WTC11 (cell line): Measurements from ENCODE around the gene GATAD2A. TPM values are rescaled to one million over a fixed set of nuclear protein-coding genes. Genes with fewer than 3 reads are reported as not detected.

Experiments used
- ATAC-seq: fragments of 200-7000 bp; cut with Tn5 transposase; 2 replicates; pipeline ENCODE4 v1.10.0; 2021; ENCODE audit warnings: mild to moderate bottlenecking, moderate library complexity
- CTCF ChIA-PET: fragments of 300-600 bp; sonication (Branson Sonifier 250); formaldehyde crosslinking; loops from one replicate; lab custom pipeline; 2021; ENCODE audit warnings: antibody characterized with exemption; lab: Charles Lee
- POLR2A ChIA-PET: fragments of 350-600 bp; sonication (Branson Sonifier 250); formaldehyde crosslinking; loops from one replicate; lab custom pipeline; 2021; ENCODE audit warnings: antibody characterized with exemption; lab: Charles Lee
- DNase-seq: peaks from one replicate; pipeline ENCODE4 v3.0.0; 2021; ENCODE audit warnings: low spot score
- H3K27ac Mint-ChIP-seq: 2 replicates; pipeline ENCODE4 v1.8.0; 2021; ENCODE audit warnings: mixed read lengths
- H3K27me3 Mint-ChIP-seq: 2 replicates; pipeline ENCODE4 v1.8.0; 2021; ENCODE audit warnings: low read depth, mild to moderate bottlenecking, moderate library complexity, mixed read lengths
- H3K36me3 Mint-ChIP-seq: 2 replicates; pipeline ENCODE4 v1.8.0; 2021; ENCODE audit warnings: mixed read lengths
- H3K4me1 Mint-ChIP-seq: 2 replicates; pipeline ENCODE4 v1.8.0; 2022; ENCODE audit warnings: mixed read lengths
- H3K4me3 Mint-ChIP-seq: 2 replicates; pipeline ENCODE4 v1.8.0; 2021; ENCODE audit warnings: mild to moderate bottlenecking, moderate library complexity, mixed read lengths
- H3K9me3 Mint-ChIP-seq: 2 replicates; pipeline ENCODE4 v1.8.0; 2021; ENCODE audit warnings: mixed read lengths
- CREB1 ChIP-seq: sonication (generic); formaldehyde crosslinking; IDR thresholded peaks from 2 replicates; pipeline ENCODE4 v1.8.0; 2023; ENCODE audit warnings: mild to moderate bottlenecking, missing genetic modification reagents
- CTCF ChIP-seq: fragments of 200-600 bp; IDR thresholded peaks from 2 replicates; pipeline ENCODE4 v1.8.0; 2022; ENCODE audit warnings: antibody characterized with exemption
- ETV6 ChIP-seq: sonication (generic); formaldehyde crosslinking; IDR thresholded peaks from 2 replicates; pipeline ENCODE4 v1.8.1; 2022; ENCODE audit warnings: mild to moderate bottlenecking, missing genetic modification reagents
- GTF2I ChIP-seq: fragments of 250-450 bp; sonication (Bioruptor Pico); conservative IDR thresholded peaks from 2 replicates; pipeline ENCODE4 v1.4.0; 2021; ENCODE audit warnings: mild to moderate bottlenecking
- HMGXB4 ChIP-seq: sonication (generic); formaldehyde crosslinking; IDR thresholded peaks from 2 replicates; pipeline ENCODE4 v1.8.1; 2023; ENCODE audit warnings: mild to moderate bottlenecking, moderate library complexity, missing genetic modification reagents
- JAZF1 ChIP-seq: fragments of 250-450 bp; sonication (Bioruptor Pico); IDR thresholded peaks from 2 replicates; pipeline ENCODE4 v1.9.0; 2021; ENCODE audit warnings: moderate library complexity, mild to moderate bottlenecking, inconsistent platforms
- NFATC4 ChIP-seq: fragments of 250-450 bp; sonication (Bioruptor Pico); IDR thresholded peaks from 2 replicates; pipeline ENCODE4 v1.9.0; 2021; ENCODE audit warnings: mild to moderate bottlenecking
- NR1H2 ChIP-seq: sonication (generic); formaldehyde crosslinking; IDR thresholded peaks from 2 replicates; pipeline ENCODE4 v1.9.0; 2021; ENCODE audit warnings: mild to moderate bottlenecking, moderate library complexity, missing genetic modification reagents
- PRDM15 ChIP-seq: sonication (generic); formaldehyde crosslinking; IDR thresholded peaks from 2 replicates; pipeline ENCODE4 v1.8.0; 2022; ENCODE audit warnings: missing genetic modification reagents
- SMAD4 ChIP-seq: sonication (generic); formaldehyde crosslinking; IDR thresholded peaks from 2 replicates; pipeline ENCODE4 v1.8.0; 2022; ENCODE audit warnings: mild to moderate bottlenecking, missing genetic modification reagents
- SP1 ChIP-seq: sonication (generic); formaldehyde crosslinking; conservative IDR thresholded peaks from 2 replicates; pipeline ENCODE4 v1.8.1; 2022; ENCODE audit warnings: missing genetic modification reagents
- TCF7 ChIP-seq: sonication (generic); formaldehyde crosslinking; IDR thresholded peaks from 2 replicates; pipeline ENCODE4 v1.8.0; 2022; ENCODE audit warnings: mild to moderate bottlenecking, low read depth, missing genetic modification reagents, moderate library complexity
- TEAD1 ChIP-seq: sonication (generic); formaldehyde crosslinking; IDR thresholded peaks from 2 replicates; pipeline ENCODE4 v1.8.0; 2022; ENCODE audit warnings: mild to moderate bottlenecking, missing genetic modification reagents
- ZNF219 ChIP-seq: sonication (generic); formaldehyde crosslinking; IDR thresholded peaks from 2 replicates; pipeline ENCODE4 v1.8.0; 2023; ENCODE audit warnings: missing genetic modification reagents, mild to moderate bottlenecking, borderline replicate concordance
- ZNF263 ChIP-seq: sonication (generic); formaldehyde crosslinking; IDR thresholded peaks from 2 replicates; pipeline ENCODE4 v1.8.1; 2022; ENCODE audit warnings: low read depth, mild to moderate bottlenecking, moderate library complexity, missing genetic modification reagents
- ZNF396 ChIP-seq: fragments of 250-450 bp; sonication (Bioruptor Pico); IDR thresholded peaks from 2 replicates; pipeline ENCODE4 v1.8.0; 2021; ENCODE audit warnings: mild to moderate bottlenecking, moderate library complexity, borderline replicate concordance
- ZNF671 ChIP-seq: fragments of 250-450 bp; sonication (Bioruptor Pico); IDR thresholded peaks from 2 replicates; pipeline ENCODE4 v1.8.0; 2021; ENCODE audit warnings: mild to moderate bottlenecking
- total RNA-seq: library from RNA; stranded (reverse); gene quantifications from 3 replicates; pipeline ENCODE4 v1.2.3, GENCODE V29; 2021
- TF ChIP-seq, protein P1 (sequence below): fragments of 250-450 bp; sonication (Bioruptor Pico); IDR thresholded peaks from 2 replicates; pipeline ENCODE4 v1.9.0; 2021; ENCODE audit warnings: mild to moderate bottlenecking
- TF ChIP-seq, protein P2 (sequence below): fragments of 250-450 bp; sonication (Bioruptor Pico); conservative IDR thresholded peaks from 2 replicates; pipeline ENCODE4 v1.9.0; 2021; ENCODE audit warnings: mild to moderate bottlenecking

Gene GATAD2A
- total RNA-seq, 1 experiment from 2014 or later, result 209 TPM

DNA sequence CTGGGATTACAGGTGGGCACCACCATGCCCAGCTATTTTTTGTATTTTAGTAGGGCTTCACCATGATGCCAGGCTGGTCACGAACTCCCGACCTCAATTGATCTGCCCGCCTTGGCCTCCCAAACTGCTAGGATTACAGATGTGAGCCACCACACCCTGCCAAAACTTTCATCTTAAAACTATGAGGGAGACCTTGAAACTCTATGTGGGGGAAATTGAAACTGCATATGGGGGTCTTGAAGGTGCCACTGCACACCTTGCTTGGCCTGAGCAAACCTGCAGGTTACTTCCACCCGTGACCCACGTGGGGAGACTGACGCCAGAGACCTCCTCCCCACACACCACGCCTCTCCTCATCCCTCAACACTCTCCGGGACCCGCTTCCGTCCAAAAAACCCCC lies 148.2 kb downstream of the GATAD2A start (continued):
- TF ChIP-seq PRDM15, result no peak
- TF ChIP-seq HMGXB4 (CRISPR knock-in tag), result no peak

- peak; percentile 86 for ATAC-seq
- Mint-ChIP-seq H3K4me1 (0 out of 2 replicates have a peak, but pooled peaks cover 4% of the 10 kb centered on the region), H3K27me3 (no peaks in the 10 kb centered on the region), H3K36me3 (no peaks in the 10 kb centered on the region), H3K4me3 (no peak overlapping the region), H3K27ac (no peak overlapping the region), H3K9me3 (no peaks in the 10 kb centered on the region)
- ChIA-PET POLR2A (interaction anchor here (0.6 to 1.1 kb wide), 4 partner anchors 22 to 396 kb away, joined by 3 to 6 read pairs (median 4); partner anchors contain the start of gene GMIP), CTCF (interaction anchor here (0.6 to 9.9 kb wide), 59 partner anchors 8 to 405 kb away, joined by 3 to 408 read pairs (median 5); partner anchors contain the start of genes CILP2, GATAD2A, GMIP and LPAR2)
- DNase-seq, result peak; percentile 84
- TF ChIP-seq CTCF, result peak; percentile 86
- 0 out of 2 replicates have a peak, but pooled peaks have one; percentile 26 for TF ChIP-seq SP1 (CRISPR knock-in tag)
- no peak for TF ChIP-seq NR1H2 (CRISPR knock-in tag)
- TF ChIP-seq GTF2I (CRISPR knock-in tag), result 0 out of 2 replicates have a peak, but pooled peaks have one; percentile 34
- TF ChIP-seq TEAD1, result 0 out of 2 replicates have a peak, but pooled peaks have one; percentile 26
- TF ChIP-seq ZNF263 (CRISPR knock-in tag), result no peak
- no peak for TF ChIP-seq ZNF219 (CRISPR knock-in tag)
- TF ChIP-seq NFATC4 (CRISPR knock-in tag), result no peak
- TF ChIP-seq TCF7 (CRISPR knock-in tag), result no peak
- TF ChIP-seq HMGXB4 (CRISPR knock-in tag), result 0 out of 2 replicates have a peak, but pooled peaks have one; percentile 21
Measured at GRCh38 chr19:19554074-19555023, 148.9 kb downstream of the GATAD2A start.

DNA sequence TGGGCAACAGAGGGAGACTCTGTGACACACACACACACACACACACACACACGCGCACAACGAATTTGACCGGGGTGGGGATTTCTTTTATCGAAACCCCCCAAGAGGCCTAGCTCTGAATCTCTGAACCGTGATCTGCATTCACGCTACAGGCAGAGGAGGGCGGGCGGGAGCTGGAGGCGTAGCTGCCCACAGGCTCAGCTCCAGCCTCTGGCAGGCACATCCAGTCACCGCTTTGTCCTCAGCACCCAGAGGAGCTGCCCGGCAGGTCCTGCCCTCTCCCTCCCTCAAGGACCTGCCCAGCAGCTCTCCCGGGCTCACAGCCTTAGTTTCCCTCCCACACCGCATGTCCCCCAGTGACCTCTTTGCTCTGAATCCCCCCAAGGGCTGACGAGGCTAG lies 152.6 kb downstream of the GATAD2A start:
- H3K27ac Mint-ChIP-seq, result no peak overlapping the region
- H3K4me1 Mint-ChIP-seq, result peaks cover 10% of the 10 kb centered on the region
- ChIA-PET CTCF (interaction anchor here (2.9 to 9.9 kb wide), 2 partner anchors 24 to 86 kb away, joined by 17 to 408 read pairs; partner anchors contain the start of genes CILP2, GMIP and YJEFN3), POLR2A (no interaction called here)
- no peak for ATAC-seq
- DNase-seq, result no peak
- H3K36me3 Mint-ChIP-seq, result no peaks in the 10 kb centered on the region
- H3K9me3 Mint-ChIP-seq, result no peaks in the 10 kb centered on the region
- no peak overlapping the region for H3K4me3 Mint-ChIP-seq
- H3K27me3 Mint-ChIP-seq, result no peaks in the 10 kb centered on the region
- TF ChIP-seq, protein P1, sequence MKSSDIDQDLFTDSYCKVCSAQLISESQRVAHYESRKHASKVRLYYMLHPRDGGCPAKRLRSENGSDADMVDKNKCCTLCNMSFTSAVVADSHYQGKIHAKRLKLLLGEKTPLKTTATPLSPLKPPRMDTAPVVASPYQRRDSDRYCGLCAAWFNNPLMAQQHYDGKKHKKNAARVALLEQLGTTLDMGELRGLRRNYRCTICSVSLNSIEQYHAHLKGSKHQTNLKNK (CRISPR knock-in tag), result no peak
- TF ChIP-seq CREB1 (CRISPR knock-in tag) (no peak), GTF2I (CRISPR knock-in tag) (no peak), TCF7 (CRISPR knock-in tag) (no peak), ETV6 (CRISPR knock-in tag) (no peak), ZNF671 (CRISPR knock-in tag) (no peak), ZNF396 (CRISPR knock-in tag) (no peak), JAZF1 (CRISPR knock-in tag) (no peak), SMAD4 (CRISPR knock-in tag) (no peak)
- TF ChIP-seq, protein P2, sequence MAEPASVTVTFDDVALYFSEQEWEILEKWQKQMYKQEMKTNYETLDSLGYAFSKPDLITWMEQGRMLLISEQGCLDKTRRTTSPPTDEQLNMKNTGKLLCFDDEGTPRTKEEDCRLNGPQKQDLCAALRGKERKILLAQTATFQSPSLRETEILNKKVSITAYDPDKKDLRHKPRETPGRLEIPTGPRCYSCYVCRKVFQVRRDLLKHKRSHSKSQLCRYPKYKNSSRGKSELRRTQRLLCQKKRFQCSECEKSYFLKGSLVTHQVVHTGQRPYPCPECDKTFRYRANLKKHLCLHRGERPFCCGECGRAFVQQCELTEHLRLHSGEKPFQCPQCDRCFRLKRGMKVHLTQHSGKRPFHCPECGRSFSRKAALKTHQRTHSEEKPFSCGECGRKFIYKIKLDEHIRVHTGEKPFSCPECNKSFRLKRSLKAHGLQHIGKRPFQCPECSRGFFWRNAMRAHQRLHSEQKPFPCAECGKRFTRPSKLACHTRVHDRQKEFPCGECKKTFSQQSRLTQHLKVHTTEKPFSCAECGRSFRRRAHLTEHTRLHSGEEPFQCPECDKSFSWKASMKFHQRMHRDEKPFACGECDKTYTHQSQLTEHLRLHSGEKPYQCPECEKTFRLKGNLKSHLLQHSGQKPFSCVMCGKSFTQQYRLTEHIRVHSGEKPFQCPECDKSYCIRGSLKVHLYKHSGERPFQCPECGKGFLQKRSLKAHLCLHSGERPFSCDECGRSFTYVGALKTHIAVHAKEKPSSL, result no peak
